Left forelimb (tissue), 1 donor: ENCODE results near the gene ICOSLG.
"Not testable (repeated sequence)": the region's sequence is repeated elsewhere in the genome, so short reads cannot be mapped to it uniquely, and the experiment has no call there.

Source experiments
- DNase-seq: peaks from one replicate; pipeline ENCODE4 v3.0.0-alpha.2; 2018; ENCODE audit warnings: low spot score

ICOSLG gene

DNA sequence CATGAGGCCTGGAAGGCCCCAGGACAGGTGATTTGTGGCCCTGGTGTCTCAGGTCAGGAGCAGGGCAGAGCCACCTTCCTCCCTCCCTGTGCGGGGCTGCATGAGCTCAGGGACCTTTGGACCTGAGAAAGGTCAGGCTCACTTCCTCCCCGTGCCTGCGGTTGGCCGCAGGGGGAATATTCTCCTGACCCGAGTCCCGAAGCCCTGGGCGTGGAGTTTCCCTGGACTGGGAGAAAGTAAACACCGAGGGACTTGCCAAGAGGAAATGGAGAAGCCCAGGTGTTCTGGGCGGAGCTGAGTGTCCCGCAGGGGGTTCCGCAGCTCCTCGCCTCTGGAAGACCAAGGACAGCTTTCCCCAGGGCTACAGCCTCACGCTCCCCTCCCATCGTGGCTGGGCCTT, 64.6 kb downstream of the ICOSLG start:
- not testable (repeated sequence) for DNase-seq

DNA sequence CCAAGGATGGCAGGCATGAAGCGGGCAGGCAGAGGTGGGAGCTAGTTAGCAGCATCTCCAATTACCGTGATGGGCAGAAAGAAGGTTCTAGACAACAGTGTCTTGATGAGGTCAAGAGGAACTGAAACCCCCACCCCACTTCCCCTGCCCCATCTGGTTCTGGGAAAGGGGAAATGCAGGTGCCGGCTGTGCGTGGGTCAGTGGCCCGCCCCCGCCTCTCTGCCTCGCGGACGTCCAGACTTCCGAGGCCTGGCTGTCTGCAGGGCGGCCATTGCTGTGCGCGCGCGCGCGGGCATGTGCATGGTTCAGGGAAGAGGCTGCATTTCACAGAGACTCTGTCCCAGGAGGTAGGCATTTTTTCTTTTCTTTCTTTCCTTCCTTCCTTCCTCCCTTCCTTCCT, 65.6 kb downstream of the ICOSLG start:
- DNase-seq, result not testable (repeated sequence)
